GM12873 (cell line): Measurements from ENCODE around the gene CBY2.

Source experiments
- TF ChIP-seq, protein P1 (sequence below): IDR thresholded peaks from 2 replicates; pipeline ENCODE4 v1.5.1; 2012; ENCODE audit warnings: low read depth, mild to moderate bottlenecking, moderate library complexity, low read length, control low read depth; ENCODE audit not compliant: insufficient read depth; ENCODE audit errors: missing control alignments

CBY2 gene

DNA sequence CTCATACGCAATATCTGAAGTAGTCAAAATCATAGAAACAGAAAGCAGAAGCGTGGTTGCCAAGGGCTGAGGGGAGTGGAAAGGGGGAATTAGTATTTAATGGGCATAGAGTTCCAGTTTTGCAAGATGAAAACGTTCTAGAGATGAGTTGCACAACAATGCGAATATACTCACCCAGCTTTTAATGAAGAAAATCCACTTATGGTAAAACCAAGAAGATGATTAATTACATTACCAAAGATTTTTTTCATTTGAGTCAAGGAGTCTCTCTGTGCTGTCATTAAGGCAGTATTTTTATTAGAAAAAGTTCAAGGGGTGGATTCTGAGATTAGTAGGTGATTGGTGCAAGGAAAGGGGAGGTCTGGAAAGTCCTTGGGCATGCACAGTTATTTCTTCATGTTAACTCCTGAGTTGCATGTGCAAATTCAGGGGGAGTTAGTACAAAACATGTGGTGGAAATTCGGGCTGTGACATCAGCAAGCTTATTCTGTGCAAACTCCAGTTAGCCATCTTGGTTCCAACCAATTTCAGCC is 6.9 kb upstream of the CBY2 start:
- TF ChIP-seq, protein P1, sequence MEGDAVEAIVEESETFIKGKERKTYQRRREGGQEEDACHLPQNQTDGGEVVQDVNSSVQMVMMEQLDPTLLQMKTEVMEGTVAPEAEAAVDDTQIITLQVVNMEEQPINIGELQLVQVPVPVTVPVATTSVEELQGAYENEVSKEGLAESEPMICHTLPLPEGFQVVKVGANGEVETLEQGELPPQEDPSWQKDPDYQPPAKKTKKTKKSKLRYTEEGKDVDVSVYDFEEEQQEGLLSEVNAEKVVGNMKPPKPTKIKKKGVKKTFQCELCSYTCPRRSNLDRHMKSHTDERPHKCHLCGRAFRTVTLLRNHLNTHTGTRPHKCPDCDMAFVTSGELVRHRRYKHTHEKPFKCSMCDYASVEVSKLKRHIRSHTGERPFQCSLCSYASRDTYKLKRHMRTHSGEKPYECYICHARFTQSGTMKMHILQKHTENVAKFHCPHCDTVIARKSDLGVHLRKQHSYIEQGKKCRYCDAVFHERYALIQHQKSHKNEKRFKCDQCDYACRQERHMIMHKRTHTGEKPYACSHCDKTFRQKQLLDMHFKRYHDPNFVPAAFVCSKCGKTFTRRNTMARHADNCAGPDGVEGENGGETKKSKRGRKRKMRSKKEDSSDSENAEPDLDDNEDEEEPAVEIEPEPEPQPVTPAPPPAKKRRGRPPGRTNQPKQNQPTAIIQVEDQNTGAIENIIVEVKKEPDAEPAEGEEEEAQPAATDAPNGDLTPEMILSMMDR: no peak

DNA sequence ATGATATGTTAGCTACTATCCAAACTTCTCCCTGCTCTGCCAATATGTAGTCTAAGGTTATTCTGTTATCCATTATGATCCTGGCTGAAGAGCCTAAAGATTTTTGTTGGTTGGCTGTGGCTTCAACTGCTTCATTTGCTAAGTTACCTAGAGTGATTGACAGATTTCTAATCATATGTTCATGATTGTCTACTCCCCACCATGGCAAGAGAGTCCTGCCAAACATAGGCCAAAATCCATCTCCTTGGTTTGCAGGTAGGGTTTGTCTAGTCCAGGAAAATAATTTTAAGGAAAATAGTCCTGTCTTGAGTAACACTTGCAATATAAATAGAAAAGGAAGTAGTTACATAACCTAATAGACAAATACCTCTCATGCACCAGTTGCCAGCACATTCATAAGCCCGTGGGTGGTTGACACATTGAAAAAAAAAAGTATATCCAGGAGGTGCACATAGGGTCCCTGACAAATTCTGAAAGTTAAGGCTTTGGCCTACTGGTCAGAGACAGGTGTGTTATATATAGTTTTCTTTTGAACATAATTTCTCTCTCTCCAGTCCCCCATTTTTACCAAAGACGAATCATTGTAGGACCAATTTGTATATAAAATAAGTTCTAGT is 5.4 kb upstream of the CBY2 start:
- TF ChIP-seq, protein P1: no peak

DNA sequence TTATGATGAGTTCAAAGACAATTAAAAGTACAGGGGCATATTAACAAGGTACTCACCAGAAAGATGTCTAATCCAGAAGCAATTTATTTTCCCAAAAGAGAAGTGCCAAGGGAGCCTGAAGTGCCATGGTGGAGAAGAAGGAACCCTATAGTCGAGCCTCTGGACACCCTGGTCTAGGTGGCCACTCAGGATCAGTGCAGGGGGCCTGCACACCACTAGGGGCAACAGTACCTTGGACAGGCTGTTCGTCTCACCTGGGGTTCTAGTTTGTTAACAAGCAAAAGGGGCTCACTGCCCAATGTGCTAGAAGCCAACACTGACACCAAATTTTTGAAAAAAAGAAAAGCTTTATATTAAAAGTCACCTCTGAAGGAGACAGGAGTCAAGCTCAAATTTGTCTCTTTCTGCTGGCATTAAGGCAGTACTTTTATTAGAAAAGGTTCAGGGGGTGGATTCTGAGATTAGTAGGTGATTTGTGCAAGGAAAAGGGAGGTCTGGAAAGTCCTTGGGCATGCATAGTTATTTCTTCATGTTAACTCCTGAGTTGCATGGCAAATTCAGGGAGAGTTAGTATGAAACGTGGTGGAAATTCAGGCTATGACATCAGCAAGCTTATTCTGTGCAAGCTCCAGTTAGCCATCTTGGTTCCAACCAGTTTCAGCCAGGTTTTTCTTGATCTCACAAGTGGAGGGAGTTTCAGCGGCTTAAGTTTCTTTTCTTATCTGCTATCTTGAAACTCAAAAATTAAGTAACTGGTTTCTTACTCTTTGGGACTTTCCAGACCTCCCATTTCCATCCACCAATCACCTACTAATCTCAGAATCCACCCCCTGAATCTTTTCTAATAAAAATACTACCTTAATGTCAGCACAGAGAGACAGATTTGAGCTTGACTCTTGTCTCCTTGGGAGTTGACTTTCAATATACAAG is 884 bp upstream of the CBY2 start:
- TF ChIP-seq, protein P1: peak; percentile 83

DNA sequence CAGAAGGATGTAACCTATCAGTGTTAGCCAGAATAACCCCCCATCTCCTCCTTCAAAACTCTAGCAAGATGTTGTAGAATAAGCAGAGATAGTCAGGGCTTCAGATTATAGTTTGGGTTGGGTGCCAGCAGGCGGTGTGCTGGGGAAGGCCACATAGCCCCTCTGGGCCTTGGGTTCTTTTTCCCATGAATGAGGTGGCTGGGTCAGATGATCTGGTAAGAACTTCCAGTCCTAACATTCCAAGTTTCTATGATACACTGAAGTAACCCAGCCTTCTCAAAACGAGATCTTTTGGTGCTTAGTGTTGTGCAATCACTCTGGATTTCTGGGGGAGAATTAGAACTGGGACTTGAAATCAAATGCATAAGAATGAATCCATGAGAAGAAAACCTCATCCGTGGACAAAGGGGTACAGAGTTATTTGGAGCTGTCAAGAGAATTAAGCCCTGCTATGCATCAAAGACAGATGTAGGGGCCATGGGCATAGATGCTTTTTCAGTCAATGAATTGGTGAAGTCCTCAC is 810 bp downstream of the CBY2 start:
- TF ChIP-seq, protein P1: no peak

DNA sequence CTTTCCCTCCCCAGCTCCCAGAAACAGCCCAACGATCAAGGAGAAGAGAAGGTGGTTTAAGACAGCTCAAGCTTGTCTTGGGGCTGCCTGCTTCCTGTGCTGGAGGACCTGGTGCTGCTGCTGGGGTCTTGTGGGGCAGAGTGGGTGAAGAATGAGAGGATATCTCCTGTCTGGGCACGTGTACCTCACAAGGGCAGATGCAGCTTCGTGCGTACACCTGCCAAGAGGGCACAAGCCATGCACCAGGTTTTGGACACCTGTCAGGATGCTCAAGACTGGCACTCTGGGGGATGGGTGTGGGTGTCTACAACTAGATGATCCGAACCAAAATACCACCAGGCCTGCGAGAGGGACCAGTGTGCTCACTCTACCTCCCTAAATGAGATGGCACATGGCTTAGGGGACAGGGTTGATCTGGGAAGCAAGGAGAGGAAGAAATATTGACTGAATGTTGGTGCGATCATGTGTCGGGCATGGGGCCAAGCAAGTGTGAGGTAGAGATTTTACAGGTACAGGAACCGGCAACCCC is 2.2 kb downstream of the CBY2 start:
- TF ChIP-seq, protein P1: no peak

DNA sequence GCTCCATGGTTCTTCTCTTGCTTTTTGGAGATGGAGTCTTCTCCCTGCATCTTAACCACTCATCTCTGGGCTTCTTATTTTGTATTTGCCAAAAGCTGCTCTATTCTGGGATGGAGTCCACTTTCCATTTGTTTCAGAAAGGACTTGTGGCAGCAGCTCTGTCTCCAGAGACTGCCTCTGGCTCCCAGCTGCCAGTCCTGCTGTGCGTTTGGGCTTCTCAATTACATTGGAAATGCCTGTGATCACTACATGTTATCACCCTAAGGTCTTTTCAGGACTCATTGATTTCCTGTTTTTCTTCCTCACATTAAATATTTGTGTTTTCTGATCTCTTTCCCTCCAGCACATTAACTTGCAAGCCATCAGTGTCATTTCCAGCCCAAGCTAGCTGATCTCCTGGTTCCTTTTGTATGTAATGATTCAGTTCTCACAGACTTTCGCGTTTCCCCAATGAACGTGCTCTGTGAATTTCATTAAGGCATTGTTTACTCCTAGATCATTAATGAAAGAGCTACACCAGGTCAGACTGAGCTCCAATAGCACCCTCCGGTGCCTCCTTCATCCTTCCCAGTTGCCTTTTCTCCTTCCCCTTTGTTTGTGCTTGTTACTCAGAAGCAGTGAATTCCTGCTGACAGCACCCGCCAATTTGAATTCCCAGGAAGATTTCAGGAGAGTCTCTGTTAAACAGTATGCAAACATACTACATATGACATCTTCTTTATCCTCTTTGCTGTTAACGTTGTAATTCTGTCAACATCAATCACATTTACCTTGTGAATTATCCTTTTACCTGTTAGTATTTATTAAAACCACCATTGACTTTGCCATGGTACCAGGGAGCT is 3.0 kb downstream of the CBY2 start:
- TF ChIP-seq, protein P1: no peak
